GM18502 (cell line): Measurements from ENCODE around the gene SLC10A1.
"Not testable (repeated sequence)": the region's sequence is repeated elsewhere in the genome, so short reads cannot be mapped to it uniquely, and the experiment has no call there.

Source experiments
- ATAC-seq: cut with Tn5 transposase; IDR thresholded peaks from one replicate; pipeline ENCODE4 v1.9.1; 2021; ENCODE audit warnings: mild to moderate bottlenecking; ENCODE audit not compliant: unreplicated experiment, poor library complexity

The SLC10A1 gene

GRCh38 chr14:69796797-69797500 is at the start of gene SLC10A1:
SLC10A1 (minus strand) TSS chr14:69797241; CDS start chr14:69797155, 86 bp downstream.
- no peak for ATAC-seq

- ATAC-seq = no peak
These were observed 48.7 kb upstream of the SLC10A1 start for GRCh38 chr14:69845787-69846186.

DNA sequence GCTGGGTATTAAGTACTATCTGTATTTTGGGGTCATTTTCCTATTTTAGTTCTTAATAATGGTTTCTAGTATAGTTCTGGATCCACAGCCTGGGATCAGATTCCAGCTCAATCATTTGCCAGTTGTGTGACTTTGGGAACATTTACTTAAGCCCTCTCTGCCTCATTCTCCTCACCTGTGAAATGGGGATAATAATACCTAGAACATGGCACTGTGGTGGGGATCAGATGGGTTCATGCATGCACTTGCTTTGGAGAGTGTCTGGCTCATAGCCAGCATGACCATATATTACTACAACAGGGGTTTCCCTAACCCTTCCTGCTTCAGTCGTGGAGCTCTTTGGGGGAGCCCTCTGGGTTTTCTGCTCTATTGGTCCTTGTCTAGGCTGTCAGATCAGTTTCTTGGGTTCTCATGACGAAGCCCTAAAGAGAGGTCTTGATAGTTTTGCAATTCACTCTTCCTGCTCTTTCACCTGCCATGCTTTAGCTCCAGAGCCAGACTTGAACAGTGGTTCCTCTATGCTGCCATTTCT is 48.1 kb upstream of the SLC10A1 start:
- no peak for ATAC-seq

- no peak for ATAC-seq
These were observed 47.1 kb upstream of the SLC10A1 start for GRCh38 chr14:69844171-69844570.

DNA sequence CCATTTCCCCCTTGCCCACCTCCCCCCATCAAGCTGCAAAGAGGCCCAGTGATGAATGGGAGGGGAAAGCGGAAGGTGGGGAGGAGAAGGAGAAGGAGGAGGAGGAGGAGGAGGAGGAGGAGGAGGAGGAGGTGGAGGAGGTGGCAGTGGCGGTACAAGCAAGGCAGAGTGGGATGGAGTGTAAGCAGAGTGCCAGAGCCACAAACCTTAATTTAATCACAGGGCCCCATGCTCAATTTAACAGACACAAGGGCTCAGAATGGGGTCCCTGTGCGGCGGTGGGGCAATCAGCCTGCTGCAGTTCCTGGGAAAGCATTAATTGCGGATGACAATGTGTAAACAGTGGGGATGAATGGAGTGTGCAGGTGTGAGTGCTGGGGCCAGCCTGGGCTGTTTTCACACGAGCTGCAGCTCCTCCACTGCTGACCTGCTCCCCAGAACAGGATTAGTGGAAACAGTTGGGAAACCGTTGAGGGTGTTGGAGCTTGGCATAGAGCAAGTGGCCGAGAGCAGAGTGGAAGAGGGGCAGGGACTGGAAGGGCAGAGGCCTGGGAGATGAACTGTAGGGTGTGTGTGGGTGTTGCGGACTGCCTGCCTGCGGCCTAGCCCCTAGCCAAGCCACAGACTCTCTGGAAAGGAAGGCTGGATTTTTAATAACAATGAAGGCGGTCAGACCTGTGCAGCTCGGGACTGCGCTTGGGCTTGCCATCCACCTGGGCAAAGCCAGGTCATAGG is 45.8 kb upstream of the SLC10A1 start:
- ATAC-seq = no peak

- ATAC-seq = no peak
These were observed 44.6 kb upstream of the SLC10A1 start for GRCh38 chr14:69841656-69842055.

DNA sequence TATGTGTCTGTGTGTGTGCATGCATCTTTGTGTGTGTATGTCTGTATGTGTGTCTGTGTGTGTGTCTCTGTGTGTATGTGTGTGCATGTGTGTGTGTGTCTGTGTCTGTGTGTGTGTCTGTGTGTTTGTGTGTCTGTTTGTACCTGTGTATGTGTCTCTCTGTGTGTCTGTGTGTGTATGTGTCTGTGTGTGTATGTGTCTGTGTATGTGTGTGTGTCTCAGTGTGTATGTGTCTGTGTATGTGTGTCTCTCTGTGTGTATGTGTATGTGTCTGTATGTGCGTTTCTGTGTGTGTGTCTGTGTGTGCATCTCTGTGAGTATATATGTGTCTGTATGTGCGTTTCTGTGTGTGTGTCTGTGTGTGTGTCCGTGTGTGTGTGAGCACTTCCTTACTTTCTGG is 42.6 kb upstream of the SLC10A1 start:
- ATAC-seq = no peak

- no peak for ATAC-seq
These were observed 41.9 kb upstream of the SLC10A1 start for GRCh38 chr14:69838881-69839416.

DNA sequence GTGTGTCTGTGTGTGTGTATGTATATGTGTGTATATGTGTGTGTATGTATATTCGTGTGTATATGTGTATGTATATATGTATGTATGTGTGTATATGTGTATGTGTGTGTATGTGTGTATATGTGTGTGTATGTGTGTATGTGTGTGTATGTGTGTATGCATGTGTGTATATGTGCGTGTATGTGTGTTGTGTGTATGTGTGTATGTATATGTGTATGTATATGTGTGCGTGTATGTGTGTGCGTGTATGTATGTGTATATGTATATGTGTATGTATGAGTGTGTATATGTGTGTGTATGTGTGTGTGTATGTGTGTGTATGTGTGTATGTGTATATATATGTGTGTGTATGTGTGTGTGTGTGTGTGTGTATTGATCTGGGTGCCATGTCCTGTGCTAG is 31.8 kb upstream of the SLC10A1 start:
- ATAC-seq = no peak

- no peak for ATAC-seq
These were observed 31.3 kb upstream of the SLC10A1 start for GRCh38 chr14:69828354-69828753.

DNA sequence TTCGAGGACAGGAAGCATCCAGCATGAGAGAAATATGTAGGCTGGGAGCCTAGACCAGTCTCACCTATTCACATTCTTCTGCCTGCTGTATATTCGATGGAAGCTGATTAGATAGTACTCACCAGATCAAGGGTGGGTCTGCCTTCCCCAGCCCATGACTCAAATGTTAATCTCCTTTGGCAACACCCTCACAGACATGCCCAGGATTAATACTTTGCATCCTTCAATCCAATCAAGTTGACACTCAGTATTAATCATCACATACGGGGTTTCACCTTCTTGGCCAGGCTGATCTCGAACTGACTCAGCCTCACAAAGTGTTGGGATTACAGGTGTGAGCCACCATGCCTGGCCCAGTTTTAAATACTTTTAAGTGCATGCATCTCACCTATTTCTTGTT is 30.5 kb upstream of the SLC10A1 start:
- no peak for ATAC-seq

DNA sequence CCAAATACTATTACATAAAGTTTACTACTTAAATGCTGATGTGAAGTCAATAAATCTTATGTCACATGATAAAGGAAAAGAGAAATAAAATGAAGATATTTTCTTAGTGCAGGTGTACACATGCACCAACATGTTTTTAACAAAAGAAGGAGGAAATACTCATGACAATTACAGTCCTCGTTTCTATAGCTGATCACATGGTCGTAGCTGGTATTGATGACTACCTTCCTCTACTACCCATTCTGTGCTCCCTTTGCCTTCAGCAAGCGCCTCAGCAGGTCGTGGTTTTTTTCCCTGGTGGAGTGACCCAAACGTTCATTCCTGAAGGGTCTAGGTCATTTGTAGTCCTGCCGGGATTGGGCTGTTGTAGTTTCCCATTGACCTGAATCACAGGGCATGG is 25.4 kb upstream of the SLC10A1 start:
- ATAC-seq = no peak

- ATAC-seq = no peak
These were observed 23.9 kb upstream of the SLC10A1 start for GRCh38 chr14:69820991-69821390.

- no peak for ATAC-seq
These were observed 22.6 kb upstream of the SLC10A1 start for GRCh38 chr14:69819607-69820006.

DNA sequence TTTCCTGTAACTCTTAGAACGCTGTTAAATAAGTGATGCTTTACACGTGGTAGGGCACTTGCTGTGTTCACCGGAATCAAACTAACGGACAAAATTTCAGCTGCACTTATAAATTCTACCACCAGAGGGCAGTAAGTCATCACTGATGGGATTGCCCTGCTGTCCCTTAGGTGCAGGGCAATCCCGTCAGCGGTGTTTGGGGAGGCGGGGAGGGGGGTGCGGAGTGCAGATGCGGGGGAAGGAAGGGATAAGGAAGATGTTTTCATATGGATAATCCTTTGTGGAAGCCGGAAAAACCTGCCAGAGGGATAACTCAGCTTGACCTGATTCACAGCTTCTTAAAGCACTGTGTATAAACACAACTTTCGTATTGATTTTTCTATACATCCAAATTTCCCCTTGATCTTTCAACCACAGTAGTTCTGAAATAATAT is 21.7 kb upstream of the SLC10A1 start:
- no peak for ATAC-seq

GRCh38 chr14:69816216-69816615 is 19.2 kb upstream of the SLC10A1 start:
- ATAC-seq = no peak

- no peak for ATAC-seq
These were observed 18.5 kb upstream of the SLC10A1 start for GRCh38 chr14:69815556-69815955.

DNA sequence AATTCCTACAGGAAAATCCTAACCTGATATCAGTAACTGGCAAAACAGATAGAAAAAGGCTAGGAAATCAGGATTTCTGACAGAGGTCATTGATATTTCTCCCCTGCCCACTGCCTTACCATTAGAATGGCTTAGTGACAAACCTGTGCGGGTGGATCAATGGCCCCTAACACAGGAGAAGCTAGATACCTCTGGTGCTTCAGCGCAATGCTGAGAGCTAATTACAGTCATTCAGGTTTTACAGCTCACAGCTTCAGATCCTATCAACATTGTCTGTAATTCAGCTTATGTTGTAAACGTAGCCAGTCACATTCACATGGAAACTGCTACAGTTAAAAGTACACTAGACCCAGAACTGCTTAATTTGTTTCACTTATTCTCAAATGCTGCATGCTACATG is 17.4 kb upstream of the SLC10A1 start:
- no peak for ATAC-seq

GRCh38 chr14:69813346-69813745 is 16.3 kb upstream of the SLC10A1 start:
- not testable (repeated sequence) for ATAC-seq

DNA sequence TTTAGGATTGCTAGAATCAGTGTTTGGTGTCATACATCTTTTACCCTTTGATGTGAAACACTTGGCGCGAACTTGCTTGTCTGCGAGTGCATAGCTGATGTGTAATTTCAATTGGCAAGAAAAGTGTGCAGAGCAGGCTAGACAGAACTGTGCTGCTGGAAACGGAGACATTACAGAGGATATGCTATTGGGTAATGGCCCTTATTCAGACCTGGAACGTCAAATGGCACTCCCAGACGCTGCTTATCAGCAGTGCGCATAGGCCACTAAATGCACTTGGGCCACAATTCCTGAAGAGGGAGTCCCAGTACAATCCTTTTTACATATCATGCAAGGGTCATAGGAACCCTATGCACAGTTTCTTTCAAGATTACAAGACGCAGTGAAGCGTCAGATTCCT is 15.7 kb upstream of the SLC10A1 start:
- ATAC-seq = no peak

DNA sequence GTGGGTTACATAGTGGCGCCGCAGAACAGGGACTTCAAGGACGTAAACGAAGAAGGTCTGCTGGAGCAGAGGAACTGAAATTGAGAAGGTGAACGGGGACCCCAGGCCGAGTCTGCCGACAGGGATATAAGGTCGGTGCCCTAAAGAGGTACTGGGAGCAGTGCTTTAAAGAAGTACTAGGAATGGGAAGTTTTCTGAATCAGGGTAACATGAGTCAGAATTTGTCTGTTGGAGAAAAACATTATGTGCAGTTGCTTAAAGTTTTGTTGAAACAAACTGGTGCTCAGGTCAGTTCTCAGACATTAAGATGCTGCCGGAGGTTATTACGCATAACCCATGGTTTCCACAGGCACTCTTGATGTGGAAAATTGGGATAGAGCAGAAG is 14.8 kb upstream of the SLC10A1 start:
- ATAC-seq = no peak
